Measurements from ENCODE around the gene ZMYND8.

ZMYND8 gene

DNA sequence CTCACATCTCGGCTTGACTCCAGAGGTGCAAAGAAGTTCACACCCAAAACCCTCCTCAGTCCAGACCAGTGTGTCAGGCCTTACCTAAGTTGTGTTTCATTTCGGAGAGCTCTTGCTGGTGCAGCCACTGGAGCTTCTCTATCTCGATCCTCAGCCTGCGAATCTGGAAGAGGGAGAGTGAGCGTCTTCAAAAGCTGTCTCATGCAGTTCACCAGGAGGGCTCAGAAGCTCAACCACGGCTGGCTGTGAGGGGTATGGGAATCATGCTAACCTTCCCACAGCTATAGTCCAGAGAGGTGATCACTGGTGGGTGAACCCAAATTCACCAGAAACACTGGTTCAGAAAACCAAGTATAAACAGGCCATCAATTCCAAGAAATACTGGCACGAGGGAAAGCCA, 129.4 kb downstream of the ZMYND8 start:
- no peak overlapping the region for H3K4me3 ChIP-seq (replicated peaks; ENCODE audit: low read depth, low read length)
- TF ChIP-seq, protein P1, sequence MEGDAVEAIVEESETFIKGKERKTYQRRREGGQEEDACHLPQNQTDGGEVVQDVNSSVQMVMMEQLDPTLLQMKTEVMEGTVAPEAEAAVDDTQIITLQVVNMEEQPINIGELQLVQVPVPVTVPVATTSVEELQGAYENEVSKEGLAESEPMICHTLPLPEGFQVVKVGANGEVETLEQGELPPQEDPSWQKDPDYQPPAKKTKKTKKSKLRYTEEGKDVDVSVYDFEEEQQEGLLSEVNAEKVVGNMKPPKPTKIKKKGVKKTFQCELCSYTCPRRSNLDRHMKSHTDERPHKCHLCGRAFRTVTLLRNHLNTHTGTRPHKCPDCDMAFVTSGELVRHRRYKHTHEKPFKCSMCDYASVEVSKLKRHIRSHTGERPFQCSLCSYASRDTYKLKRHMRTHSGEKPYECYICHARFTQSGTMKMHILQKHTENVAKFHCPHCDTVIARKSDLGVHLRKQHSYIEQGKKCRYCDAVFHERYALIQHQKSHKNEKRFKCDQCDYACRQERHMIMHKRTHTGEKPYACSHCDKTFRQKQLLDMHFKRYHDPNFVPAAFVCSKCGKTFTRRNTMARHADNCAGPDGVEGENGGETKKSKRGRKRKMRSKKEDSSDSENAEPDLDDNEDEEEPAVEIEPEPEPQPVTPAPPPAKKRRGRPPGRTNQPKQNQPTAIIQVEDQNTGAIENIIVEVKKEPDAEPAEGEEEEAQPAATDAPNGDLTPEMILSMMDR (IDR thresholded peaks at IDR 0.05; ENCODE audit: low read length, missing control alignments), result no peak
- no peak for DNase-seq (ENCODE audit: low read depth)

DNA sequence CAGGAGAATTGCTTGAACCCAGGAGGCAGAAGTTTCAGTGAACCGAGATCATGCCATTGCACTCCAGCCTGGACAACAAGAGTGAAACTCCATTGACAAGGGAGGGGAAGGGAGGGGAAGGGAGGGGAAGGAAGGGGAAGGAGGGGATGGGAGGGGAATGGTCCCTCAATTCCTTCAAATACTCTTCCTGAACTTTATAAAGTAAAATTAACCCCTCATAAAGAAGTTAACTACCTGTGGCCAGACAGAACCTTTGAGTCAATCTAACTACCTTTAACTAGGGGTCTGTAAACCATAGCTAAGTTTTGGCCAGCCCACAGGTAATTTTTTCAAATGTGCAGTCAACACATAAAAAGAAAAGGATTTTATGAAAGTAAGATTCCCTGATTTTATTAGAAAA, 131.0 kb downstream of the ZMYND8 start:
- no peak overlapping the region for H3K4me3 ChIP-seq (replicated peaks; ENCODE audit: low read depth, low read length)
- DNase-seq (ENCODE audit: low read depth), result no peak
- TF ChIP-seq, protein P1 (IDR thresholded peaks at IDR 0.05; ENCODE audit: low read length, missing control alignments), result no peak

DNA sequence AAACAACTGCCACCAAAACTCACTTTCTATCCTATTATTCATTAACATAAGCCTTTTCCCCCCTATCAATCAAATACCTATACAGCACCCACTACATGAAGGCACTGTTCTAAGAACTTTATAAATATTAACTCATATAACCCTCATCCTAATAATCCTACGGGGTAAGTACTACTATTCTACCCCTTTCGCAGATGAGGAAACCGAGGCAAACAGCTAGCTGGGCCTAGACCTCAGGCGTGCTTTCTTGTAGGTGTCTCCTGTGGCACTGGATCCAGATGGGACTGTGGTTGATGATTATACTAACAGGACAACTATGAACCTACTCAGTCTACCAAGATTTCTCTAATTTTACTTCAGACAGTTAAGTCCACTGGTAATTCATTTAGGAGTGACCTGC, 131.6 kb downstream of the ZMYND8 start:
- no peak overlapping the region for H3K4me3 ChIP-seq (replicated peaks; ENCODE audit: low read depth, low read length)
- TF ChIP-seq, protein P1 (IDR thresholded peaks at IDR 0.05; ENCODE audit: low read length, missing control alignments), result no peak
- no peak for DNase-seq (ENCODE audit: low read depth)

DNA sequence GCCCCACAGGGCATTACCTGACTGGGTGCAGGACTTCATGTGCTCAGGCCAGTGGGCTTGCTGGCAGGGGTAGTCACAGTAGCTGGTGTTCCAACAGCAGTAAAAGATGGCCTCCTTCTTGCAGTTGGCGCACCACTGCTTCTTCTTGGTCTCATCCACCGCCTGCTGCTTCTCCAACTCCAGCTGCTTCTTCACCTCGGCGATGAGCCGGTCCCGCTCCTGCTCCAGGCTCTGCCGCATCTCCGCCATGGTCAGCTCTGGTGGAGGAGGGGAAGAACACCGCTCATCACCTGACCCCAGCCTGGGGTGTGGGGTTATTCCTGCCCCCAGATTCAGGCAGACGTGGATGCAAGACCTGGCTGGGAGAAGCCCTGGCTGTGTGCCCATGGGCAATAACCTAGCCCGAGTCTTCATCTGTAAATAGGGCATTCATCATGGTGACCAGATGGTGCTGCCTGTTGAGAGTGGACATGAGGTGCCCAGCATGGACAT, 132.2 kb downstream of the ZMYND8 start:
- TF ChIP-seq, protein P1 (IDR thresholded peaks at IDR 0.05; ENCODE audit: low read length, missing control alignments), result no peak
- DNase-seq (ENCODE audit: low read depth), result no peak
- no peak overlapping the region for H3K4me3 ChIP-seq (replicated peaks; ENCODE audit: low read depth, low read length)

DNA sequence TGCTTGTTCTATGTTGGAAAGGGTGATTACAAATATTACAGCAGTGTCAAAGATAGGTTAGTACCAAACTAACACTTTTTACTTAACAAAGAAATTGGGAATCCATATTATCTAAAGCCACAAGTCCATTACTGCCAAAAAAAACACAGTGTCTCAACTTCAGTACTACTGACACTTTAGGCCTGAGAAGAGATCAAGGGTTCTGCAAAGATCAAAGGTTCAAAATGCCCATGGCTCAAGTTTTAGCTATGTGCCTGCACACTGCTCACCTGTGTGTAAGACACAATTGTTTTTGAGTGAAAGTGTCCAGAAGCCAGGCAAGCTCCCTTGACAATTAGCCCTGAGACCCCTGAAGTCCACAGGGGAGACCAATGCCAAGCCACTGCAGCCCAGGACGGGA, 132.6 kb downstream of the ZMYND8 start:
- TF ChIP-seq, protein P1 (IDR thresholded peaks at IDR 0.05; ENCODE audit: low read length, missing control alignments), result no peak
- no peak for DNase-seq (ENCODE audit: low read depth)
- H3K4me3 ChIP-seq (replicated peaks; ENCODE audit: low read depth, low read length), result no peak overlapping the region

DNA sequence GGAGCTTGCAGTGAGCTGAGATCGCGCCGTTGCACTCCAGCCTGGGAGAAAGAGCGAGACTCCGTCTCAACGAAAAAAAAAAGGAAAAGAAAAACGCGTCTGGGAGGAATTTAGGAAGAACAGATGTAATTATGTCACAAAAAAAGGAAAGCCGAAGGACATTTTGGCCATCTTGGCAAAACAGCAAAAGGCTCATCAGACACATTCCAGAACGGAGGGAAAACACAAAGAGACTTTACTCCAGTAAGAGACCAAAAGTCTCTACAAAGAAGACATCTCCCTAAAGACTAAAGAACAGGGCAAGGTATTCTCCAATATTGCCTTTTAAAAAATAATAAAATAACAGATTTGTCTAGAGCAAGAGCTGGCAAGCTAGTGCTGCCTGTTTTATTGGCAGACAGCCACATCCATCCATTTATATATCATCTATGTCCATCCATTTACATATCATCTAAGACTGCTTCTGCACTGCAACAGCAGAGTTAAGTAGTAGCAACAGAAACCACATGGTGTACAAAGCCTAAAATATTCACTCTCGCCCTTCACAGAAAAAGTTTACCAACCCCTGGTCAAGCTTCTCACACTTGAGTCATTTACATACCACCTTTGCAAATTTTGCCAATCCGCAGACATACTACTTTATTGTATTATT, 133.9 kb downstream of the ZMYND8 start:
- no peak for DNase-seq (ENCODE audit: low read depth)

More for the DNA sequence above, 133.9 kb downstream of the ZMYND8 start:
- H3K4me3 ChIP-seq (replicated peaks; ENCODE audit: low read depth, low read length), result no peak overlapping the region
- TF ChIP-seq, protein P1 (IDR thresholded peaks at IDR 0.05; ENCODE audit: low read length, missing control alignments), result no peak
